CD4-positive, alpha-beta T cell treated with Interleukin-4 for 1 hour (primary cell): ENCODE data around the gene HERC2.

Experiments used
- DNase-seq, 2 donors: peaks; one replicate each; pipeline ENCODE4 v3.0.0-alpha.2; 2020 to 2022

HERC2 gene

DNA sequence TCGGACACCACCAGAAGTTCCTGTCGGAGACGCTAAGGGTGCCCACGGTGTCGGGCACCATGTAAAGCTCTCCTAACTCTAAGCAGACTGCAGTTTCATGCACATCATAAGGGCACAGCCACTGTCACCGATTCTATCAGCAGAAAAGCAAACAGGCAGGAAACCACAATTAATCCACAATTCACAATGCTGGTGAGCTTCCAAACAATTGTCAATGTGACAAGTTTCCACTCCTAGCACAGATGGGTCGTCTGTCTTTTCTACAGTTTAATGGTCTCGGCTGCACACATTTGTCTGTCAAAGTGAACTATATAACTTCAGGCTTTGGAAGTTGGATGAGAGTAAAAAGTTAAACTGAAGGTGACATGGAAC is 214.1 kb downstream of the HERC2 start:
- no peak for DNase-seq

- no peak for DNase-seq
Measured at GRCh38 chr15:28107111-28107903, 214.7 kb downstream of the HERC2 start.

GRCh38 chr15:28106294-28107110 is 215.5 kb downstream of the HERC2 start:
- peak in 1 of 2 donors; percentile 23 for DNase-seq

DNA sequence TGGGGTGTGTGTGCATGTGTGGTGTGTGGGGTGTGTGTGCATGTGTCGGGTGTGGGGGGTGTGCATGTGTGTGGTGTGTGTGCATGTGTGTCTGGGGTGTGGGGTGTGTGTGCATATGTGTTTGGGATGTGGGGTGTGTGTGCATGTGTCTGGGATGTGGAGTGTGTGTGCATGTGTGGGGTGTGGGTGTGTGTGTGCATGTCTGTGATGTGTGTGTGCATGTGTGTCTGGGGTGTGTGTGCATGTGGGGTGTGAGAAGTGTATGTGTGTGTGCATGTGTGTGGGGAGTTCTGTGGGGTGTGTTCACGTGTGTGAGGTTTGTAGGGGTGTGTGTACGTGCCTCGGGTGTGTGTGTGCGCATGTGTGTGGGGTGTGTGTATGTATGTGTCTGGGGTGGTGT is 216.2 kb downstream of the HERC2 start:
- no peak for DNase-seq

GRCh38 chr15:28105224-28105791 is 216.7 kb downstream of the HERC2 start:
- DNase-seq: no peak

GRCh38 chr15:28104326-28104725 is 217.7 kb downstream of the HERC2 start:
- DNase-seq: no peak

DNA sequence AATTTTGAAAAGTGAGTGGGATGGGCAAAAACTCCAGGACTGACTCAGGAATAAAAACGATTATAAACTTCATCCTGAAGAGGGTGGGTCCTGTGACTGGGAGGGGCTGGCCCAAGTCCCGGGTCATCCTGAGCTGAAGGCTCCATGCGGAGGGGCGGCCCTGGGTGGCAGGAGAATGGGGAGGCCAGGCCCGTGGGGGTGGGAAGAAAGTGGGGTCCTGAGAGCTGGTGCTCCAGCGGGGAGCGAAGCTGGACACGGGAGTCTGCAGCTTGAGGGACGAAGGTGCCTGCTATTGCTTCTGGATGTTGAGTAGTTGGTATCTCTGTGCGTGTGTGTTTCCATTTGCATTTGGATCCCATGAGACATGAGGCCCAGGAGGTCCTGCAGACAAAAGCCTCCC is 218.1 kb downstream of the HERC2 start:
- DNase-seq: no peak

- no peak for DNase-seq
Measured at GRCh38 chr15:28101983-28102441, 220.0 kb downstream of the HERC2 start.

- no peak for DNase-seq
Measured at GRCh38 chr15:28101201-28101600, 220.8 kb downstream of the HERC2 start.

DNA sequence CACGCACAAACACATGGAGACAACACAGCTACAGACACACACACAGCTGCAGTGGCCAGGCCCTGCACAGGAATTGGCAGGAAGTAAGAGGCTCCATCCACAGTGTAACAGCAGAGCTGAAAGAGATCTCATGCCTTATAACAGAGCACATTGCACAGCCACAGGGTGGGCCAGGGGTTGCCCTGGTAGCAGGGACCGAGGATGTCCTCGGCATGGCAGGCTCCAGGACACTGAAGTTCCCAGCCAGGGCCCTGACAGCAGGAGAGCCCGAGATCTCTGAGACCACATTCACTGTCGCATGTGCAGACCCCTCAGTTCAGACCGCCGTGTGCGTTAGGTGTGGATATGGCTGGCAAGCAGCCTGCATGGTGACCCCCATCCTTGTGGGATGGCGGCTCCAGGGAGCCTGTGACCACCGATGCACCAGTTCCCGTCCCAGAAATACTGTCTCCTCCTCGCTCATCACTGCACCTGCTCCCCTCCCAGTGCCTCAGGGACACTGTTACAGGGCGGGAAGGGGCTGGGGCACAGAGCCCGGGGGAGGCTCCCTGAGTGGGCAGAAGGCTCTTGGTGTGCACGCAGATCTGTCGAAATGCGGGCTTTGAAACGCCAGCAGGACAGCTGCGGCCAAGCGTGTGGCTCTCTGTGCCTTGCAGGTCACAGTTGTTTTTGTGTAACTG is 221.3 kb downstream of the HERC2 start:
- DNase-seq: no peak

DNA sequence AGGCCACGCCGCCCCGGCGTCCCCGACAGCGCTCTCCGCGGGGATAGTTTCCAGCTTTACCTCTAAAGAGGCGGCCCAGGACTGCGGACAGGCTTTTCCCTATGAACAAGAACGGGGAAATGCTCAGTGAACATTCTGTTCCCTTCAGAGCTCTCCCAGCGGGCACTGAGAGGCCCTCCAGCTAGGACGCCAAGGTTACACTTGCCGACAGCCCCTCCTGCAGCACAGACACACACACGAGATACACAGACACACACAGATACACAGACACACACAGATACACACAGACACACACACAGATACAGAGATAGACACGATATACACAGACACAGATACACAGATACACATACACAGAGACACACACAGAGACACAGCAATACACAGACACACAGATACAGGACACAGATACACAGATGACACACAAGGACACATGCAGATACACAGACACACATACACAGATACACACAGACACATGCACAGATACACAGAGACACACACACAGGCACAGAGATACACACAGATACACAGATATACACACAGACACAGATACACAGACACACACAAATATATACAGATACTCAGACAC is 222.3 kb downstream of the HERC2 start:
- DNase-seq: no peak

DNA sequence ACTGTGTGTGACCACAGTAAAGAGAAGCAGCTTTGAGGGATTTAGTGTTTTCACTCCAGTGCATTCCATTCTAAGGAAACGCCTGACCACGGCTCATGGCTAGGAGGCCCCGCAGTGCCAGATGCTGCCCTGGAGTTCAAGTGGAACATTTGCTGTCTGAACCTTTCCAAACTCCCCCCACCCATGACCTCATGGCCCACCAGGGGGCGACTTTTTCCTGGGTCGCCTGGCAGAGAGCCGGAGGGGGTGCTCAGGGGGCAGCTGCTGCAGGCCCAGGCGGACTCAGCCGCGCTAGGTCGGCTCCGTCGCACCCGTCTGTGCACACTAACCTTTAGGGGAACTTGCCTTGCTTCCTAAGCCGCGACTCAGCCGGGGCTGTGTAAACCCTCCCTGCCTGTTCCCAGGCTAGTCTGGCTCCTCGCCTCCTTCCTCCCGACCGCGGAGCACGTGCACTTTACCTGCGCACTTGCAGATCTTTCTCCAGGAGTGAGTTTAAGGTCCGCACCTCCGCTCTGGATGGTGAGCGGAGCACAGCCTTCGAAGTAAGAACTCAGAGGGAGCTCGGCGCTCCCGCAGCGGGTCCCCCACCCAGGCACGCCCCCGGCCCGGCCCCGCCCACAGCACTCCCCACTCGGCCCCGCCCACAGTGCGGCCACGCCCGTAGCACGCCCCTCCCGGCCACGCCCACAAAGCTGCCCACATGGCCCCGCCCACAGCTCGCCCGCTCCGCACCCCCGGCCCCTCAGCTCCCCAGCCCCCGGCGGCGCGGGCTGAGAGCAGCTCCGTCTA is 223.0 kb downstream of the HERC2 start, which contains the start of gene OCA2:
Gene OCA2 (minus strand): TSS at position 550 of the 789 bp plus-strand sequence. CDS start 17,441 bp downstream, outside the sequence.
- DNase-seq: peak; percentile 48 to 55

GRCh38 chr15:28098360-28098765 is 223.6 kb downstream of the HERC2 start:
- DNase-seq: no peak

GRCh38 chr15:28097656-28098359 is 224.2 kb downstream of the HERC2 start:
- no peak for DNase-seq

DNA sequence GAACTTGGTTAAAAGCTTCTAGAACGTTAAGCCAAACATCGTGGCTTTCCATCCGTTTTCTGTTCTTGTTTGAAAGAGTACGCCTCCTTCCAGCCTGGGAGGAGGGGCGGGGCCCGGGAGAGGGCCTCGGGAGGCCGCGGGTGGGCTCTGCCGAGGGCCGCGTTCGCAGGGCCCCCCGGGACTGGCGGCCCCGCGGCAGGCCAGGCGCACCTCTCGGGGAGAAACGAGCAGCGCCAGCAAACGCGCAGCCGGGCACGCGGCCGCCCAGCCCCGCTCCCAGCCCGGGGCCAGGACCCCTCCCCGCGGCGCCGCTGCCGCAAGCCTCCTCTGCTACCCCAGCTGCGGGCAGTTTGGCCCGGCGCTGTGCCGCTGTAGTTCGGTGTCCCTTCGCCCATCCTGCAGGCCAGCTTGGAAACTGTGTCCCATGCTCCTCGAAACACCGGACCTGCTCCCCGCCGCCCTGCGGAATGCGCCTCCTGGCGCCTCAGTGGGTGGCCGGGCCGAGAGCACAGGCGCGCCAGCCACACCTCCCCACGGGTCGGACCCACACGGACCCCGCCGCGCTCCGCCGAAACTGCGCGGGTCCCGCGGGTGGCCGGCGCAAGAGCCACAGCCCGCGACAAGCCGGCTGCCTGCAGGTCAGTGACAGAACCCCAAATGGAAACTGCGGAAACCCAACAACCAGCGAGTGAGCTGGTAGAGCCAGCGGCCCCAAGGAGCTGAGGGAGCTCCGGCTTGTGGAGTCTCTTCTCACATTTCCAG is 225.1 kb downstream of the HERC2 start:
- DNase-seq: no peak

- DNase-seq: no peak
Measured at GRCh38 chr15:28096411-28096669, 225.6 kb downstream of the HERC2 start.

DNA sequence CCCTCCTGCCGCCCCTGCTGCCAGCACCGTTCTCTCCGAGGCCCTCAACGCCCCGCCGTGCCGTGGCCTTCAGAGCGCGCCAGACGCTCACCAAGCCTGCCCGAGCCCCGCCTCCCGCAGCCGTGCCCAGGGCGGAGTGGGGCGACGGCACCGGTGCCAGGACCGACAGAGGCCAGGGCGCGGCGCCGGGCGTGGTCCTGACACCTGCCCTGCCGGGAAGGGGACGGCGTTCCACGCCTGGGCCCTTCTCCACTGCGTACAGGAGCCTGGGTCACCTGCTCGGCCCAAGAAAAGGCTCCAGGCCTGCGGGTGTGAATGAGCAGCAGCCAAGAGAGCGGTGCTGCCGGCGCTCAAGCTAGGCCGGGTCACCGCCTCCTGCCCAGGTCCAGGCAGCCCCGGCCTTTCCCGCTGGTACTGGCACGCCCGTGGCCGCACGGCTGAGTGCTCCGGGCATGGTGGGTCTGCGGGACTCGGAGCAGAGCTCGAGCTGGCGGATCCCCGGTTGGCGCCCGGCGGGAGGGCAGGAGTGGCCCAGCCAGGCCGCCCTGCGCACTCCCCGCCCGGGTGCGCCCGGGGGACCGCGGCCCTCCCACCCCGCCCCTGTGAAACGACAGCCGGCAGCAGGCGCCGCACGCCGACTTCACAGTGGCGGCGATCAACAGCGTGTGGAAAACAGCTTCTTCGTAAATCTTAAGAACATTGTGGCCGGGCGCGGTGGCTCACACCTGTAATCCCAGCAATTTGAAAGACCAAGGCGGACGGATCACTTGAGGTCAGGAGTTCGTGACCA is 227.1 kb downstream of the HERC2 start:
- no peak for DNase-seq

GRCh38 chr15:28093752-28094535 is 228.0 kb downstream of the HERC2 start:
- DNase-seq: no peak

GRCh38 chr15:28091313-28091712 is 230.7 kb downstream of the HERC2 start:
- DNase-seq: no peak
